NCI-H774 (cell line): ENCODE measurements around the gene FBXO8.
A peak's percentile ranks its signal among the peaks of the same experiment; 100 is the strongest.
"Not testable (repeated sequence)": the region's sequence is repeated elsewhere in the genome, so short reads cannot be mapped to it uniquely, and the experiment has no call there.

Source experiments
- DNase-seq: peaks from one replicate; lab custom pipeline; 2025; lab: John Stamatoyannopoulos, UW

Gene FBXO8

GRCh38 chr4:174283507-174284471 is at the start of gene FBXO8, which contains the start of gene CEP44:
Gene FBXO8 (minus strand): TSS chr4:174283667. CDS start chr4:174263092, 20,575 bp downstream.
Gene CEP44 (plus strand): TSS chr4:174283911. CDS start chr4:174299122, 15,211 bp downstream.
- DNase-seq: peak; percentile 32

- no peak for DNase-seq
Observed at GRCh38 chr4:174332741-174333493, 49.5 kb upstream of the FBXO8 start.

DNA sequence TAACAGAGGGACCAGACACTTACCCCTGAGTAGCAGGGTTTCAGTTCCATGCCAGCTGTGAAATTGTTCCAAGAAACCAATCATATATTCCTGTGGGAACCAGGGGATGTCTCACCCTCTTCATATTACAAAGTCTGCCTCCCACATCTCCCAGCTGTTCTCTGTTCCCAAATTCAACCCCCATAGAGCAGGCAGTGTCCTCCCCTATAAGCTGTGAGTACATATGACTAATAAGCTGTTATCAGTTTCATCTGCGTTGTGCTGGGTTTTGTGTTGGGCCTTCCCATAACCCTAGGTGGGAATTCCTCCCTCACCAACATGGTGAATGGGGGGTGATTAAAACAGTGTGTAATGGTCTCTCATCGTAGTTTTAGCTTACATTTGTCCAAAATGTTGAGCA is 41.3 kb upstream of the FBXO8 start:
- DNase-seq: no peak

DNA sequence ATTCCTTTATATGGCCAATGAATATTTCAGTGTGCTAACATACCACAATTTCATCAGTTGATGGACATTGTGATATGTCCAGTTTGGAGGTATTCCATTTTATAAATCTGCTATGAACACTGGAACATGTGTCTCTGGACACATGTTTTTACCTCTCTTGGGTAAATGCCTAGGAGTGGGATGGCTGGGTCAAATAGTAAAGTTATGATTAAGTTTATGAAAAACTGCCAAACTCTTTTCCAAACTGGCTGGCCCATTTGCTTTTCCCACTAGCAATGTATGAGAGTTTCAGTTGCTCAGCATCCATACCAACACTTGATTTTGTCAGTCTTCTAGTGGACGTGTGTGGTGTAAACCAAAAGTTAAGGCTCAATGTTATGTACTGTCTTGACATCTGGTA is 40.8 kb upstream of the FBXO8 start:
- no peak for DNase-seq

GRCh38 chr4:174320494-174321199 is 37.2 kb upstream of the FBXO8 start:
- DNase-seq: no peak

DNA sequence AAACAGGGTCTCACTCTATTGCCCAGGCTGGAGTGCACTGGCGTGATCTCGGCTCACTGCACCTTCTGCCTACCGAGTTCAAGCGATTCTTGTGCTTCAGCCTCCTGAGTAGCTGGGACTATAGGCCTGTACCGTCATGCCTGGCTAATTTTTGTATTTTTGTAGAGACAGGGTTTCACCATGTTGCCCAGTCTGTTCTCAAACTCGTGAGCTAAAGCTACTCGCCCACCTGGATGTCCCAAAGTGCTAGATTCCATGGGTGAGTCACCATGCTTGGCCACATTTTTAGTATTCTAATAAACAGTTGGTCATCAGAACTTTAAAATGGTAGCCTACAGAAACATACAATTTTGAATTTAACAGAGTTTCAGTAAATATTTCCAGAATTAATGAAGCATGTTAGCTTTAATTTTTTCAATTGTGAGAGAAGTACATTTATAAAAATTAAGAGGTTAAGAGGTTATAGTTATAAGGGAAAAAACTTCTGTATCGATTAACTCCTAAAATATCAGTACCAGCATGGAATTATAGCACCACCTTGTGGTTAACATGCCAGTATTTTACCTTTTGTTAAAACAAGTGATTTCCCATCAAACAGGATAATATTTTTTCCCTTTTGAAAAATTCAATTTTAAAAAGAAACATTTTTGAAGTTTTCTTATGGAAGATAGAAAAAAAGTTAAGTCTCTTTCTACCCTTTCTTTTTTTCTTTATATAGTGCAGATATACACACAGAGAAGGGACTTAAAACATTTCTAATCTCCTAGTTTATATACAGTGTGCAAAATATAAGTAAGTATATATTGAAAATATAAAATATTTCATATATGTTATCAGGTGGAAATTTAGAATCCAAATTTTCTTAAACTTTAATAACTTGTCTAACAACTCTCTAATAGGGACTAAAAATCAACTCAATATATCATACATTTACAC is 35.6 kb upstream of the FBXO8 start:
- DNase-seq: no peak

GRCh38 chr4:174317531-174317930 is 34.1 kb upstream of the FBXO8 start:
- no peak for DNase-seq

DNA sequence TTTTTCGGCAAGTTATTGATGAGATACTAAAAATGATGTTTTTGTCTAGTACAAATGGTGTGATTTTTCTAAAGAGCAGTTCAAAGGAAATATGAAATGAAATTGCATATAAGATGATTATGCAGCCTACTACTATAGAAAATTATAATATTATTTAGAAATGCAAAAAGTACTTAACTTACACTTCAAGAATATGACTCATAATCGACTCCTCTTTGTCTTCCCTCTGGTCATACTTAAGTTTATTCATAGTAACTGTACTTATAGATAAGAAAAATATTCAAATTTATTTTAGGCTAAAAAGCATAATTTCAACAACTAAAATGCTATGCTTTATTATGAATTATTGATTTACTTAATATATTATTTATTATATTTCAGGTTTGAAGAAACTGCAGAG is 33.5 kb upstream of the FBXO8 start:
- no peak for DNase-seq

- DNase-seq: no peak
Observed at GRCh38 chr4:174316546-174316945, 33.1 kb upstream of the FBXO8 start.

DNA sequence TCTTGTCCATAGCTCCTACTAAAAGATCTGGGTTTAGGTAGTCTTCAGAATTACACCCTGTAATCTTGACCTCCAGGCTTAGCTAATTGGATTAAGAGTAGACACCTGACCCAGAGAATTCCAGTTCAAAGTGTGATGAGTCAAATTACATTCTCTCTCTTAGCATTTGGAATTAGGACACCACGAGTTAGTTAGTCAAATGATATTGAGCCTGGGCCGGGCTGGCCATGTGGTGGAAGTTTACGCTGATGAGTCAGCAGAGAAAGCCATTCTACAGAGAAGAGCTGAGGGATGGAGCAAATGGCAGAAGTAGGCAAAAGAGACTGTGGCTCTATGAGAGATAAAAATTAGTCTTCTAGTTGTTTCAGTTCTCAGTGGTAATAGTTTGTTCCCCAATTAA is 31.3 kb upstream of the FBXO8 start:
- no peak for DNase-seq

DNA sequence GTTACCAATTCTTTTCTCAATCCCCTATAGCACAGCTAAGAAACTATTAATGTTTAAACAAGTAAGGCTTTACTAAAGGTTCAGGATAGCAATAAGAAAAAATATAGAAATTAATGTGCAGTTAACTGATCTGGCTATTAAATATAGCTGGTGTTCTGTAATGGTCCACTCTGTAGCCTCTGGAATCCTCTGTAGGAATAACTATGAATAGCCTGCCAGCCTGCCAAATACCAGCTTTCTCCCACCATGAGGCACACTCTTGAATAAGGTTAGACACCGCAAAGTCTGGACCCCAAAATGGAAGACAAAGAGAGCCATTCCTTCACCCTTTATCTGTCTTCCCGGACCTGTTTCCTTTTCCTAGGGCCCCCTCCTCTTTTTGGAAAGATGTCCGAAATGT is 30.8 kb upstream of the FBXO8 start:
- DNase-seq: no peak

GRCh38 chr4:174312993-174313392 is 29.5 kb upstream of the FBXO8 start:
- DNase-seq: no peak

DNA sequence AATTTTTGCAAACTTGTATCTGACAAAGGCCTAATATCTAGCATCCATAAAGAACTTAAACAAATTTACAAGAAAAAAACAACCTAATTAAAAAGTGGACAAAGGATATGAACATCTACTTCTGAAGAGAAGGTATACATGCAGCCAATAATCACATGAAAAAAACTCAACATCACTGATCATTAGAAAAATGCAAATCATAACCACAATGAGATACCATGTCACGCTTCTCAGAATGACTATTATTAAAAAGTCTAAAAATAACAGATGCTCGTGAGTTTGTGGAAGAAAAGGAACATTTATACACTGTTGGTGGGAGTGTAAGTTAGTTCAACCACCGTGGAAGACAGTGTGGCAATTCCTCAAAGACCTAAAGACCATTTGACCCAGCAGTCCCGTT is 24.2 kb upstream of the FBXO8 start:
- no peak for DNase-seq

DNA sequence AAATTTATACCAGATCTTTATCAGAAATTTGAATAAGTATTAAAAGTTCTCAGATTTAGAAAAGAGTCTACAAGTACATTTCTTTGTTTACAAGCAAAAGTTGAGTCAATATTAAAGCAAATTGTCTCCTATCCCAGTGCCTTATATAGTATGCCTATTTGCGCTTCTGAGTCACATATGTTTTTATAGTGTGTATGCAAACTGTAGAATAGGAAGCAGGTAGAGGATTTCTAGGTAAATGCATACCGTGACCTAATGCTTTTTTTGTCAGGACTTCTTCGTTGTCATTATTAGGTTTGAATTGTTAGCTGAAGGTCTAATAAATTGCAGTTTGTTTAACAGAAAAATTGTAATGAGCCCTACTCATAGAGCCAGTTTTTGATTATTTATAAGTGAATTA is 22.5 kb upstream of the FBXO8 start:
- no peak for DNase-seq

- DNase-seq: no peak
Observed at GRCh38 chr4:174304664-174305063, 21.2 kb upstream of the FBXO8 start.

DNA sequence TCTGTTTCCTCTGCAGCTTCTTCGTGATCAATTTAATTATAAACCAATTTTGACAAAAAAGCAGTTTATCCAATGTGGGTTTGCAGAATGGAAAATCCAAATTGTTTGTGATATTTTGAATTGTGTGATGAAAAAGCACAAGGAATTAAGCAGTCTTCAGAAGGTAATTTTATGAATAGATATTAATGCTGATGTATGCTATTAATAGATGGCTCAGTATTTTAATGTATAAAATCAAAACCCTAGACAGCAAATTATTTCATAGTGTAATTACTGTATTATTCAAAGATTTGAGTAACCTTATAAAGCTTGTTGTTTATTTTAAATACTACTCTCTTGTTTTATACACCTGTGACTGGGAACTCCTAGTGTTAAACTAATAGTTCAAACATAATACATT is 20.2 kb upstream of the FBXO8 start:
- DNase-seq: no peak

GRCh38 chr4:174295142-174295541 is 11.7 kb upstream of the FBXO8 start:
- not testable (repeated sequence) for DNase-seq

- DNase-seq: not testable (repeated sequence)
Observed at GRCh38 chr4:174294641-174295040, 11.2 kb upstream of the FBXO8 start.

DNA sequence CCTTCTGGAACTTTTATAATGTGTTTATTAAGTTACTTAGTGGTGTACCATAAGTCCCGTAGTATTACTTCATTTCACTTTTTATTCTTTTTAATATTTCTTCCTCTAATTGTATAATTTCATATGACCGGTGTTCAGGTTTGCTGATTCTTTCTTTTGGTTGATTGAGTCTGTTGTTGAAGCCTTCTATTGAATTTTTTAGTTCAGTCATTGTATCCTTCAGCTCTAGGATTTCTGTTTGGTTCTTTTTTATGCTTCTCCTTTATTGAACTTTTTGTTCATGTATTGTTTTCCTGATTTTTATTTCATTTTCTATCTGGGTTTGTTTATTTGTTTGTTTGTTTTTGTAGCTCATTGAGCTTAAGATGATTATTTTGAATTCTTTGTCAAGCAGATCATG is 9.0 kb upstream of the FBXO8 start:
- no peak for DNase-seq

DNA sequence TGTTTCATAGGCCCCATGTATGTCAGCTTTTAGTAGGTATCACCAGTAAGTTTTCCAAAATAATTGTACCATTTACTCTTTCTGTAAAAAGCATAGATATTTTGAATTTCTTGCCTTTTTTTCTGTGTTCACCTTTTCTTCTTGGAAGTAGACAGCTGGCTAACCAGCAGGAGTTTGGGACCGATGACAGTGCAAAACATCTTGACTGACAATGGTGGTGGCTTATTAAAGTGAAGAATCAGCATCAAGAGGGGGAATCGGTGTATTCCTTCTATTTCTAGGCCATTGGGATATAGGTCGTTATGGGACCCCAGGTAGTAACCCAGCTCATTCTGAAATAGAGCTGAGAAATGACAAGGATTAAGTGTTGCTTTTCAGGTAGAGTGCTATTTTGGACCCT is 3.4 kb upstream of the FBXO8 start:
- DNase-seq: no peak

DNA sequence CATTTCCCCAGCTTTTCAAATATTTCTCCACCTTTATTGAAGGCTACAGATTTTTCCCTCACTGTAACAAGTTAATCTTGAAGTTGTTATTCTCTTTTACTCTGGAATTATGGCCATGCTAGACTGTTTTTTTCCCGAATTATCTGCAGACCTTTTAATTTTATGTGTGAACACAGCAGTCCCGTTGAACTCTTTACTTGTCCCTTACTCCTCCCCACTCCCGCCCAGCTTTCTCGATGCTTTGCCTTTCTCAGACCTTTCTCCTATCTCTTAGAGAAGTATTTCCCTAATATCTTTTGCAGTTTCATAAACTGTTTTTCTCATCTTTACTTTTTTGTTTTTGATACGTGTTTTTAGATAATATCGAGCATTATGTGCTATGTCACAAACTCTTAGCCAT is 1.0 kb upstream of the FBXO8 start:
- no peak for DNase-seq
